PC-3 (cell line): ENCODE measurements around the gene UGT1A8. TPM values are rescaled to one million over a fixed set of nuclear protein-coding genes. Genes with fewer than 3 reads are reported as not detected.

ENCODE experiments used
- ATAC-seq: fragments of 200-7000 bp; cut with Tn5 transposase; 2 replicates; pipeline ENCODE4 v1.9.1; 2020; ENCODE audit warnings: mild to moderate bottlenecking, moderate library complexity
- BruUV-seq: library from RNA; stranded (reverse); fragments of 400-500 nt; replicated peaks from 2 replicates; lab custom pipeline; 2021; lab: Mats Ljungman, UMichigan
- CTCF ChIA-PET: fragments of 300-600 bp; sonication (Branson Sonifier 250); formaldehyde crosslinking; loops from one replicate; lab custom pipeline; 2022; ENCODE audit warnings: antibody characterized with exemption; lab: Charles Lee
- POLR2A ChIA-PET: fragments of 300-600 bp; sonication (Branson Sonifier 250); formaldehyde crosslinking; loops from one replicate; lab custom pipeline; 2022; ENCODE audit warnings: antibody characterized with exemption; ENCODE audit not compliant: unreplicated experiment; lab: Charles Lee
- DNase-seq: peaks from one replicate; pipeline ENCODE4 v3.0.0-alpha.2; 2015
- H2AFZ ChIP-seq: fragments of 300-600 bp; sonication (generic); 2 replicates; pipeline ENCODE4 v1.6.0; 2016; ENCODE audit warnings: antibody characterized with exemption, low read length
- H3F3A ChIP-seq: fragments of 300-600 bp; sonication (generic); one replicate; pipeline ENCODE4 v1.6.0; 2017; ENCODE audit warnings: antibody characterized with exemption, low read length, control low read depth, mild to moderate bottlenecking; ENCODE audit not compliant: unreplicated experiment
- H3K27ac ChIP-seq: fragments of 300-600 bp; sonication (generic); 2 replicates; pipeline ENCODE4 v1.5.1; 2016; ENCODE audit warnings: mild to moderate bottlenecking, low read length
- H3K27me3 ChIP-seq: fragments of 300-600 bp; sonication (generic); 2 replicates; pipeline ENCODE4 v1.6.1; 2016; ENCODE audit warnings: low read length, mixed read lengths
- H3K36me3 ChIP-seq: fragments of 300-600 bp; sonication (generic); 2 replicates; pipeline ENCODE4 v1.6.1; 2016; ENCODE audit warnings: low read depth, mixed run types, low read length, mixed read lengths
- H3K4me1 ChIP-seq: fragments of 300-600 bp; sonication (generic); 2 replicates; pipeline ENCODE4 v1.5.1; 2016; ENCODE audit warnings: low read length; ENCODE audit not compliant: insufficient read depth
- H3K4me2 ChIP-seq: fragments of 300-600 bp; sonication (generic); 2 replicates; pipeline ENCODE4 v1.6.0; 2016; ENCODE audit warnings: low read length
- H3K4me3 ChIP-seq: fragments of 300-600 bp; sonication (generic); 2 replicates; pipeline ENCODE4 v1.5.1; 2016; ENCODE audit warnings: mild to moderate bottlenecking, low read length, mixed read lengths
- H3K79me2 ChIP-seq: fragments of 300-600 bp; sonication (generic); 2 replicates; pipeline ENCODE4 v1.6.1; 2017; ENCODE audit warnings: low read length, mixed read lengths
- H3K9ac ChIP-seq: fragments of 300-600 bp; sonication (generic); 2 replicates; pipeline ENCODE4 v1.6.0; 2016; ENCODE audit warnings: mild to moderate bottlenecking, low read length
- H3K9me2 ChIP-seq: fragments of 300-600 bp; sonication (generic); replicated peaks from 2 replicates; pipeline ENCODE4 v1.6.1; 2016; ENCODE audit warnings: mixed run types, low read length, mixed read lengths
- H3K9me3 ChIP-seq: fragments of 300-600 bp; sonication (generic); 2 replicates; pipeline ENCODE4 v1.6.1; 2016; ENCODE audit warnings: low read length, mixed read lengths
- H4K20me1 ChIP-seq: fragments of 300-600 bp; sonication (generic); 2 replicates; pipeline ENCODE4 v1.6.1; 2016; ENCODE audit warnings: low read length, mixed read lengths
- EZH2 ChIP-seq: fragments of 300-600 bp; sonication (generic); IDR thresholded peaks from one replicate; pipeline ENCODE4 v1.6.1; 2017; ENCODE audit warnings: antibody characterized with exemption, mild to moderate bottlenecking, low read length; ENCODE audit not compliant: unreplicated experiment
- EZH2phosphoT487 ChIP-seq: fragments of 300-600 bp; sonication (generic); IDR thresholded peaks from 2 replicates; pipeline ENCODE4 v1.6.1; 2018; ENCODE audit warnings: mild to moderate bottlenecking, antibody characterized with exemption, low read length, borderline replicate concordance
- intact Hi-C: fragments of 100-400 bp; cut with micrococcal nuclease; formaldehyde crosslinking; loops from 2 replicates; pipeline ENCODE4 v1.9.0; 2023
- total RNA-seq: library from RNA; depleted of rRNA; stranded (reverse); fragments of >200 nt; gene quantifications from 2 replicates; pipeline ENCODE4 v1.2.3, GENCODE V29; 2014
- TF ChIP-seq, protein P1 (sequence below): fragments of 300-600 bp; sonication (generic); conservative IDR thresholded peaks from 2 replicates; pipeline ENCODE4 v1.5.1; 2017; ENCODE audit warnings: antibody characterized with exemption, low read depth, mild to moderate bottlenecking, low read length

The UGT1A8 gene
- total RNA-seq, 1 experiment from 2014 or later: not detected

DNA sequence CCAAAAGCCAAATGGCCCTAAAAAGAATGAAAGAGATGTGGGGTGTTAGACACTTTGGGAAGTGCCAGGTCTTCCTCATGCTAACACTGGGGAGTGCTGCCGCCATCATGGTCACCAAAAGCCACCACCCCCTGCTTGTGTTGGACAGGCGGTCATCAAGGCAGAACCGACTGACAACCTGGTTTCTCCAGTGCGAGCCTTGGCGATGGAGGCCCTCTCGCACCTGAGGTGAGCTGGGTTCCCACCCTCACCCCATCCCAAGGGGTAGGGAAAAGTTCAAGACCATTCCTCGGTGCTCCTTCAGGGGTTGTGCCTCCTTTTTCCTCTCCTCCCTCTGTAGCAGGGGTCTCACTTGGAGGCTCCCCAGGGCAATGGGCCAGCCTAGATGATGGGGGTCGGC is 194.3 kb downstream of the UGT1A8 start:
- Histone ChIP-seq H2AFZ (no peak overlapping the region), H3K9me3 (no peaks in the 10 kb centered on the region), H3K36me3 (no peaks in the 10 kb centered on the region), H3K4me2 (no peak overlapping the region), H4K20me1 (no peaks in the 10 kb centered on the region), H3K9ac (no peak overlapping the region), H3K4me3 (no peak overlapping the region), H3K4me1 (no peaks in the 10 kb centered on the region), H3K9me2 (no peaks in the 10 kb centered on the region), H3K79me2 (no peaks in the 10 kb centered on the region), H3K27ac (no peak overlapping the region), H3K27me3 (no peaks in the 10 kb centered on the region), H3F3A (no peaks in the 10 kb centered on the region)
- TF ChIP-seq, protein P1, sequence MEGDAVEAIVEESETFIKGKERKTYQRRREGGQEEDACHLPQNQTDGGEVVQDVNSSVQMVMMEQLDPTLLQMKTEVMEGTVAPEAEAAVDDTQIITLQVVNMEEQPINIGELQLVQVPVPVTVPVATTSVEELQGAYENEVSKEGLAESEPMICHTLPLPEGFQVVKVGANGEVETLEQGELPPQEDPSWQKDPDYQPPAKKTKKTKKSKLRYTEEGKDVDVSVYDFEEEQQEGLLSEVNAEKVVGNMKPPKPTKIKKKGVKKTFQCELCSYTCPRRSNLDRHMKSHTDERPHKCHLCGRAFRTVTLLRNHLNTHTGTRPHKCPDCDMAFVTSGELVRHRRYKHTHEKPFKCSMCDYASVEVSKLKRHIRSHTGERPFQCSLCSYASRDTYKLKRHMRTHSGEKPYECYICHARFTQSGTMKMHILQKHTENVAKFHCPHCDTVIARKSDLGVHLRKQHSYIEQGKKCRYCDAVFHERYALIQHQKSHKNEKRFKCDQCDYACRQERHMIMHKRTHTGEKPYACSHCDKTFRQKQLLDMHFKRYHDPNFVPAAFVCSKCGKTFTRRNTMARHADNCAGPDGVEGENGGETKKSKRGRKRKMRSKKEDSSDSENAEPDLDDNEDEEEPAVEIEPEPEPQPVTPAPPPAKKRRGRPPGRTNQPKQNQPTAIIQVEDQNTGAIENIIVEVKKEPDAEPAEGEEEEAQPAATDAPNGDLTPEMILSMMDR: no peak
- TF ChIP-seq EZH2phosphoT487 (no peak), EZH2 (no peak)
- ATAC-seq (no peak), DNase-seq (no peak)
- no TSS peak for BruUV-seq
- CTCF ChIA-PET: no interaction called here
- intact Hi-C loops: no loop called here
- POLR2A ChIA-PET: no interaction called here

DNA sequence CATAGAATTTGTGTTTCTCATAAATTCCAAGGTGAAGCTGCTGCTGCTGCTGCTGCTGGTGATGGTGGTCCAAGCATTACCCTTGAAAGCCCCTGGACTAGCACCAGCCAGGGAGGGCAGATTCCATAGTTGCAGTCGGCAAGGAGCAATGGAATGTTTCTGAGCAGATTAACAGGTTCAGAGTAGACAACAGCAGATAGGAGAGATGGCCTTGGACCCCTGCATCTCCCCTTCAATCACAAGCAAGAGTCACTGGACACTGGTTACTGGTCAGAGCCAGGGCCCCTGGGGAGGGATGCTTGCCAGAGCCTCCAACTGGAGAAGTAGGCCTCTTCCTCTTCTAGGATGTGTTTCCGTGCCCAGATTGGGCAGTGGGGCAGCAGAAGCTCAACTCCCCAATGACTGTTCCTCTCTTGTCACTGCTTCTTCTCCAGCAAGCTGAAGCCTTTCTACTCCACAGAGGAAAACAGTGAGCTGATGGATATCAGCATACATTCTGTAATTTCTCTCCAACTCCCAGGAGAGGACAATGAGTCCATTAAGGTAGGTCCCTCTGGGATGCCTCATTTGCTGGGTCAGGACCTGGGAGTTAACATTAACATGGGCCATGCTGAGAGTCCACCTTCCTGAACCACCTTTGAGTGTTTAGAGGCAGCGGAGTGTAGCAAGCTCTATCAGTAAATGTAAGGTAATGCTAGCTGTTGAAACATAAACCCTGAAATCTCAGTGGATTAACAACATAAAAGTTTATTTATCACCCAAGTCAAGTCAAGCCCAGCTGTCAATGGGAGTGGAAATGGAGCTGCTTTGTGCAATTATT is 196.0 kb downstream of the UGT1A8 start:
- H3K9ac ChIP-seq: no peak overlapping the region
- ChIA-PET POLR2A (no interaction called here), CTCF (no interaction called here)
- H3K9me2 ChIP-seq: no peaks in the 10 kb centered on the region
- no peaks in the 10 kb centered on the region for H3F3A ChIP-seq
- H3K4me3 ChIP-seq: no peak overlapping the region
- no peak overlapping the region for H3K27ac ChIP-seq
- H3K79me2 ChIP-seq: no peaks in the 10 kb centered on the region
- TF ChIP-seq EZH2 (no peak), EZH2phosphoT487 (no peak)
- TF ChIP-seq, protein P1: no peak
- H3K9me3 ChIP-seq: no peaks in the 10 kb centered on the region
- DNase-seq (no peak), ATAC-seq (no peak)
- no peaks in the 10 kb centered on the region for H3K36me3 ChIP-seq
- no TSS peak for BruUV-seq
- no peaks in the 10 kb centered on the region for H4K20me1 ChIP-seq
- H3K4me2 ChIP-seq: no peak overlapping the region
- intact Hi-C loops: loop anchor here (2.0 kb wide), 1 partner anchor 55 kb away; no protein-coding TSS in a partner anchor
- H3K27me3 ChIP-seq: no peaks in the 10 kb centered on the region
- no peaks in the 10 kb centered on the region for H3K4me1 ChIP-seq
- H2AFZ ChIP-seq: no peak overlapping the region

DNA sequence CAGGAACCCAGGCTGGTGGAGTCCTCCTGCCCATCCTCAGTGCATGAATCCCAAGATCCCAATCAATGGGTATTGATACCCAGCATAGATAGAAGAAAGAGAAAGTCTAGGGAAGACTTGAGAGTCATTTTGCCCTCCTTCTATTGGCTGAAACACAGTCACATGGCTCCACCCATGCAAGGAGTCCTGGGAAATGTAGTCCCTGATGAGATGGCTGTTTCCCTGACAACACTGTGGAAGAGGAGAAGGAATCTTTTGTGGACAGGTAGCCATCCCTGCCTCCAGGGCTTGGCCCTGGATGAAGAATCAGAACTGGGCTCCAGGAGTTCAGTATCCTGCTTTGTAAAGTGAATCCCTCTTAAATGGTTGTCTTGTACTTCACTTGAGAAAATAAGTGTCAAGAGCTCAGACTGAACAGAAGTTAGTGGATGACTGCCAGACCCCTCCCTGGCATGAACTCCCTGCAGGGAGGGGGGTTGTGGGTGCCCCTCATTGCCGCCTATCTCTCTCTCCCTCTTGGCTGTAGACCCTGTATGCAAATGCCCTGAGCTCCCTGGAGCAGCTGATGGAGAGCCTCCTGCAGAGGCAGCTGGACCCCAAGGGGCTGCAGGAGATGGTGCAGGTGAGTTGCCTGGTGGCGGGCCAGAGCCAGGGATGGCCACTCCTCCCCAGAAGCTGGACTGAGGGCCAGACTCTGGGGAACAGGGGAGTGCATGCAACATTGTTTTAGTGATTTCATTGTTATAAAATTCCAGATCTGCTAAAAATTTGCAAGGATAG is 196.8 kb downstream of the UGT1A8 start:
- Histone ChIP-seq H3K36me3 (no peaks in the 10 kb centered on the region), H4K20me1 (no peaks in the 10 kb centered on the region), H3F3A (no peaks in the 10 kb centered on the region), H3K9ac (no peak overlapping the region), H3K4me2 (no peak overlapping the region), H3K4me3 (no peak overlapping the region), H3K9me3 (no peaks in the 10 kb centered on the region), H2AFZ (no peak overlapping the region), H3K79me2 (no peaks in the 10 kb centered on the region), H3K27me3 (no peaks in the 10 kb centered on the region), H3K9me2 (no peaks in the 10 kb centered on the region), H3K4me1 (no peaks in the 10 kb centered on the region), H3K27ac (no peak overlapping the region)
- intact Hi-C loops: loop anchor here (2.0 kb wide), 1 partner anchor 55 kb away; no protein-coding TSS in a partner anchor
- no peak for TF ChIP-seq EZH2
- TF ChIP-seq, protein P1: no peak
- no peak for TF ChIP-seq EZH2phosphoT487
- ATAC-seq: no peak; the same call in 1 of the 2 replicates
- ChIA-PET CTCF (no interaction called here), POLR2A (no interaction called here)
- no peak for DNase-seq
- BruUV-seq: no TSS peak
